Measurements from ENCODE around the gene TEDC1. TPM values are rescaled to one million over a fixed set of nuclear protein-coding genes. Genes with fewer than 3 reads are reported as not detected.

The TEDC1 gene
- total RNA-seq, 1 experiment from 2014 or later = 26.2 TPM

GRCh38 chr14:105460616-105461015, 30.4 kb upstream of the TEDC1 start:
- no peak overlapping the region for H2AFZ ChIP-seq (ENCODE audit: low read length)

More at GRCh38 chr14:105460616-105461015, 30.4 kb upstream of the TEDC1 start:
- no peak overlapping the region for H3K4me2 ChIP-seq (ENCODE audit: insufficient read depth, insufficient read length, low read length)
- Mint-ChIP-seq H3K4me1 (peaks cover 2 to 6% of the 10 kb centered on the region in 2 experiments; a peak in 2 of 4 replicates), H3K27ac (0 out of 7 replicates have a peak overlapping the region, but pooled peaks of 1 of the 3 experiments have one; percentile 18), H3K4me3 (no peak overlapping the region), H3K36me3 (ENCODE audit: insufficient read depth in 1 of 3, low read depth in 3 of 3) (peaks cover 18 to 44% (median 41%) of the 10 kb centered on the region in 3 experiments; a peak in 6 of 7 replicates), H3K9me3 (no peaks in the 10 kb centered on the region; a peak in 1 of 5 replicates), H3K27me3 (ENCODE audit: low read depth) (no peaks in the 10 kb centered on the region)
- H3K56ac ChIP-seq (ENCODE audit: insufficient read length, low read depth, low read length) = no peak overlapping the region
- H3K18ac ChIP-seq (ENCODE audit: insufficient read length, low read depth, low read length) = no peak overlapping the region
- no peaks in the 10 kb centered on the region for H4K20me1 ChIP-seq (ENCODE audit: control insufficient read depth, insufficient read depth, insufficient read length)
- H3K27ac ChIP-seq (ENCODE audit: insufficient read length, low read depth, low read length) = no peak overlapping the region
- H3K9me3 ChIP-seq (ENCODE audit: control insufficient read depth, low read depth, low read length) = no peaks in the 10 kb centered on the region
- no peak overlapping the region for H2BK12ac ChIP-seq (ENCODE audit: insufficient read length, low read depth, low read length)
- WGBS (ENCODE audit: extremely low coverage, insufficient read length, low lambda C conversion rate) = no CpG with 5 or more reads among the region's 17 CpGs
- H3K14ac ChIP-seq (ENCODE audit: insufficient read depth, low read length) = no peak overlapping the region
- H4K91ac ChIP-seq (ENCODE audit: insufficient read length, low read depth, low read length) = no peak overlapping the region
- no peak overlapping the region for H2BK20ac ChIP-seq (ENCODE audit: low read depth, low read length, poor library complexity, severe bottlenecking)
- H3K9ac ChIP-seq (ENCODE audit: extremely low read depth, insufficient read length, low read length) = no peak overlapping the region
- H2AK5ac ChIP-seq (ENCODE audit: insufficient read length, low read length) = no peak overlapping the region
- H3K23me2 ChIP-seq (ENCODE audit: insufficient read length, low read depth, low read length, poor library complexity, severe bottlenecking) = no peaks in the 10 kb centered on the region
- no peaks in the 10 kb centered on the region for H3K79me2 ChIP-seq (ENCODE audit: insufficient read depth, low read length)
- DNase-seq = no peak
- H3T11ph ChIP-seq (ENCODE audit: low read length) = no peak overlapping the region
- no peak overlapping the region for H2BK5ac ChIP-seq (ENCODE audit: insufficient read length, low read length)
- H3K27me3 ChIP-seq (ENCODE audit: insufficient read depth, low read length) = no peaks in the 10 kb centered on the region
- H2BK120ac ChIP-seq (ENCODE audit: low read depth, low read length, poor library complexity, severe bottlenecking) = no peak overlapping the region
- no peaks in the 10 kb centered on the region for H3K4me1 ChIP-seq (ENCODE audit: insufficient read depth, low read length)
- no peak overlapping the region for H3K4ac ChIP-seq (ENCODE audit: low read depth, low read length)
- H4K8ac ChIP-seq (replicated peaks; ENCODE audit: insufficient read length, low read depth, low read length) = no peak overlapping the region
- no peak overlapping the region for H3K23ac ChIP-seq (ENCODE audit: insufficient read length, low read depth, low read length)
- H3K79me1 ChIP-seq (ENCODE audit: insufficient read depth, low read depth, low read length, poor library complexity, severe bottlenecking) = no peaks in the 10 kb centered on the region
- TF ChIP-seq CTCF (conservative IDR thresholded peaks at IDR 0.05) = no peak
- H2BK15ac ChIP-seq (ENCODE audit: low read depth, low read length) = no peak overlapping the region
- H4K5ac ChIP-seq (ENCODE audit: insufficient read length, low read depth, low read length) = no peak overlapping the region

Measured in H9 (cell line).